ENCODE data around the gene ZKSCAN1.

ZKSCAN1 gene

DNA sequence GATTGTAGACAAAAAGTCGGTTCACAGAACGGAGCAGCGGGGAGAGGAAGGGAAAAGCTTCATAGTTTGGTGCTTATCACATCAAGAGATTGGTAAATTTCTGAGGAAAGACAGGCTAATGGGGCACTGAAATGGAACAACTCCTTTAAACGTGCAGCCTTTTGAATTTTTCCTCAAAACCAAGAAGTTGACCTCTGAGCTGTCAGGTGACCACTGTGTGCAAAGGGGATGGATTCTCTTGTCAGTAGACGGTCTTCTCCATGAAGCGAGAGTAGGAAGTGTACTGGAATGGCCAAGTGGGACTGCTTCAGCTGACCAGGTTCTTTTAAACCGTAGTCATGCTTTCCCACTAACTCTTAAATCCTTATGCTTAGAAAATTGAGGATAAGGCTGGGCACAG is 22.9 kb downstream of the ZKSCAN1 start:
- no peak for DNase-seq (ENCODE audit: low read depth)

DNA sequence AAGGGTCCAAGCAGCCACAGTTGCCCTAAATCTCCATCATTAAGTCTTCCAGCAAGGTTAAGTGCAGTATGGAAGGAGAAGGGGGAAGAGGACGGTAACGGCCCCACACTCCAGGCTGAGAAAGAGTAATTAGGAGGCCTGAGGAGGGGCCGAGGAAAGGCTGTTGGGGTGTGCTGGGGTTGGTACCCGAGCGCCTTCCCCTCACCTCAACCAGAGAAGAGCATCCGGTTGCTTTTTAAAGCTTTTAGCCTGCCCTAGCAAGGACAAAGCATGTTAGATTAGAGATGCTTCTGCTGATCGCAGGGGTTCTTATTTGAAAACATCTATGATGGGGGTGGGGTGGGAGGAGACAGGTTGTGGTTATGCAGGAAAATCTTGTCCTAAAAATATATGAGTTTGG is 25.2 kb downstream of the ZKSCAN1 start:
- no peak for DNase-seq (ENCODE audit: low read depth)

DNA sequence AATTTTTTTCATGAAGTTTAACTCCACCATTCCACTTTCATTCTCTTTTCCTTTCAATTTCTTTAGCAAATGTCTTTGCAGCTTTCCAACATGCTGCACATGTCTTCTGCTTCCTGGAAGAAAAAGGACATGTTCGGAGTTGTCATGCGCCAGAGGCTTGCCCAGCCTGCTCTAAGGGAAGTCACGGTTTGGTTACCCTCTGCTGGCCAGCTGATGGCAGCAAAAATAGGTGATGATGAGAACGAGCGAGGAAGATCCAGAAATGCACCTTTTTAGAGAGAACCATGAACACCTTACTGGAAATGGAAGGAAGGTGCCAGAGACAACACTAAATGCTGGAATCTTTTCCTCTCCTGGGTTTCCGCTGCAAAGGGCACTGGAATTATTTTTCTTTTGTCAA is 29.3 kb downstream of the ZKSCAN1 start:
- DNase-seq (ENCODE audit: low read depth), result no peak

DNA sequence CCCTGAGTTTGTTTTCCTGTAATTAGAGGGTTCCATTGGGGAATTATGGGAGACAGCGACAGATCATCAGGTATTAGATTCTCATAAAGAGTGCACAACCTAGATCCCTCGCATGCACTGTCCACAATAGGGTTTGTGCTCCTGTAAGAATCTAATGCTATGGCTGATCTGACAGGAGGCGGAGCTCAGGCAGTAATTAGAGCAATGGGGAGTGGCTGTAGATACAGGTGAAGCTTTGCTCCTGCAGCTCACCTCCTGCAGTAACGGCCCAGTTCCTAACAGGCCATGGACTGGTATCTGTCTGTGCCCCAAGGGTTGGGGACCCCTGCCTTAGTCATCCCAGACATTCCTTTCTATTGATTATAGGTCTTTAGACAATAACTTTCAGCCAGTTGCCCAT is 33.3 kb downstream of the ZKSCAN1 start:
- no peak for DNase-seq (ENCODE audit: low read depth)

DNA sequence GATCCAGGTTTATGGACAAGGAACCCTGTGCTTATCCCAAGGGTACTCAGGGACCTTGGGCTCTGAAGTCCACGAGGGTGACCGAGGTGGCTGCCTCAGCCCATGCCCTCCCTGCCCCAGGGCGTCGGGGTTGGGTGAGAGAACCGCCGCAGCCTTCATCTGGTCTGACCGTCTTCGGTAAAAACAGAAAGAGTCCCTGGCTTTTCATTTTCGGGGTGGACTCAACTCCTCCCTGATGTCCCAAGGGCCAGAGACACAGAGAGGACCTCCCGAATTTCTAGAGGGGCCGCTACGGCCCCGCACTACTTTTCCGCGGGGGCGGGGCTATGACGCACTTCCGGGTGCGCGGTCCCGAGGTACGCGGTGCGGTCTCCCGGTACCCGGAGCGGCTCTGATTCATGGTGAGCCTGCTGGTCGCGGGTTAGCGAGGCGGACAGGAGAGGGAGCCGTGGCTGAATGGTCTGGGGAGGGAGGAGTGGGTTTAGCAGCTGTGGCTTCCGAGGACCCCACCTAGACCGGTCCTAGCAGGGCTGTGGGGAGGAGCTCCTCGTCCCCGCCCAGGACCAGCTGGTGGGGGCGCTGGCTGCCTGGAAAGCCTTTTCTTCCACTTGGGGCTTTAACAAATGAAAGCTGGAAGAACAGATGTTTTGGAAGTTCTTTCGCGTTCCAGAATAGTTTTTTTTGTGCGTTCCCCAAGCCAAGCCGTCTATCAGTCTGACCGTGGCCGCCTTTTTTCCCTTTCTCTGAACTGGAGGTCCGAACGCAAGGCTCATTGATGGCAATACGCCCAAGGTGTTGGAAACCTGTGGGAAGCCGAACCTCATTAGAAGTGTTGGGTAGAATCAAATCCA is 34.3 kb downstream of the ZKSCAN1 start, which contains the start of gene ZSCAN21:
Gene ZSCAN21 (plus strand): TSS at position 334 of the 851 bp plus-strand sequence. CDS start 7,233 bp downstream, outside the sequence.
- peak; percentile 73 for DNase-seq (ENCODE audit: low read depth)

DNA sequence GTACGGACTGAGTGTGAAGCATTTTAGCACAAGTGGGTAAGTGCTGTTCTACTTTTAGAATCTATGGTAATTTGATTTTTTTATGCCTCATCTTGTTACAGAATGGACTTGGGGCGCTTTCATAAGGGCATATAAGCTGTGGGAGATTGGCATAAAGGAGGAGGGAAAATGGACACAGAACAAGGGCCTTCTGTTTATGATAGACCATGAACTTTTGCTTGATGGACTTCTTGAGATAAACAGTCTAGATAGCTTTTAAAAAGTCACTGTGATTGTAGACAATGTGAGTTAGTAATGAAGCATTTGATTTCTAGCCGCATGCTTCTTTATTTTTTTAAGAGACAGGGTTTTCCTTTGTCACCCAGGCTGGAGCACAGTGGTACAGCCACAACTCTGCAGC is 36.2 kb downstream of the ZKSCAN1 start:
- DNase-seq (ENCODE audit: low read depth), result no peak

DNA sequence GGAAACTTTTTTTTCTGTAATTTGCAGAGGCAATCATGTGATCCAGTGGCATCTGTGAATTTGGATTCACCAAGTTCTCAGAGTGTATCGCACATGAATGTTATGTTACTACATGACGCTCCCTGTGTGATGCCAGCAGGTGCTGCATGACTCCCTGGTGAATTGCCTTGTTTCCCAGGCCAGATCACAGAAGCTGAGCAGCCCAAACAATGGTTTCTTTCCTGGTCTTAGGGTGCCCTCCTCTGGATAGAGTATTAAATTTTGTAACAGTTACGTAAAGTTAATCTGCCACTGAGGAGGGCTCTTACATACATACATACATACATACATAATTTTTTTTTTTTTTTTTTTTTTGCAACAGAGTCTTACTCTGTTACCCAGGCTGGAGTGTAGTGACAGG is 37.8 kb downstream of the ZKSCAN1 start:
- no peak for DNase-seq (ENCODE audit: low read depth)

DNA sequence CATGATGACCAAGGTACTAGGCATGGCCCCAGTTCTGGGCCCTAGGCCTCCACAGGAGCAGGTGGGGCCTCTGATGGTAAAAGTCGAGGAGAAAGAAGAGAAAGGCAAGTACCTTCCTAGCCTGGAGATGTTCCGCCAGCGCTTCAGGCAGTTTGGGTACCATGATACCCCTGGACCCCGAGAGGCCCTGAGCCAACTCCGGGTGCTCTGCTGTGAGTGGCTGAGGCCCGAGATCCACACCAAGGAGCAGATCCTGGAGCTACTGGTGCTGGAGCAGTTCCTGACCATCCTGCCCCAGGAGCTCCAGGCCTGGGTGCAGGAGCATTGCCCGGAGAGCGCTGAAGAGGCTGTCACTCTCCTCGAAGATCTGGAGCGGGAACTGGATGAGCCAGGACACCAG is 41.6 kb downstream of the ZKSCAN1 start:
- DNase-seq (ENCODE audit: low read depth), result no peak

DNA sequence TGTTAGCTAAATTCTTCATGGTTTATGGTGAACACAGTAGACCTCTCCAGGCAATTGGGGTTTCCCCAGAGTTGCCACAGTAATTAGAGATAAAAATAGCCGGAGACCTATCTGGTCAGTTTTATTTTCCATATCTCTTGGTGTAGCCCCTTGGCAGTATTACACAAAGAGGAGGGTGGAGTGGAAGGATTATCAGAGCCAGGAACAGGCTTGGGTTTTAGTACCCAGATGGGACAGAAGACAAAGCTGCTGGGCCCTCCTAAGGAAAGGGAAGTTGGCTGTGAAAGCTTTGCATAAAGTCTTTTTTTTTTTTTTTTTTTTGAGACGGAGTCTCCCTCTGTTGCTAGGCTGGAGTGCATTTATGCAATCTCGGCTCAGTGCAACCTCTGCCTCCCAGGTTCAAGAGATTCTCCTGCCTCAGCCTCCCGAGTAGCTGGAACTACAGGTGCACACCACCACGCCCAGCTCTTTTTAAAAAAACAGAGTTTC is 43.9 kb downstream of the ZKSCAN1 start:
- DNase-seq (ENCODE audit: low read depth), result no peak

DNA sequence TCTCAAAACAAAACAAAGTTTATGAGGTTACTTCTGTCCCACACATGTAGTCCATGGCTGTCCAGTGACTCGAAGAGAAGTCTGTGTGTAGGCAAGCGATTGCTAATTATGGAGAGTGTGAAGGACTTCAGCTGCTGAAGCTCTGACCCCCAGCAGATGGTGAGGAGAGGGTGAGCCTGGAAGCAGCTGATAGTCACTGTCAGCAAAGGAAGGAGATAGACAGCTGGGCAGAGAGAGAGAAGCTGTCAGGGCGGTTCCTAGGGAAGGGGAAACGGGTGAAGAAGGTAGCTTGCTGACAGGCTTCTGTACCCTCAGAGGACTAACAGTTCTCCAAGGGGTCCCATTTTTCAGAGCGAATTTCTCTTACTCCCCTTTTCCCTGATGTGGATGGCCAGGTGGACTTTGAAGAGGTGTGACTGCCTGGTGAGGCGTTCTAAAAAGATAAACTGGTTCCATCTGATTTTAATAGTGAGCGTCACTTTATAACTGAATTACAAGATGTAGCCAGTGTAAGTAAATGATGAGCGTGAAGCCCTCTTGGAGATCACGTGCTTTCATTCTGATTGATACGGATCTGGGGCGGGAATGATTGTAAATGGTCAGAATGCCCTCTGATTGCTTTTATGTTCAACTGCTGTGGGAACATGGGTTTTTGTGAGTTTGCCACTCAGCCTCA is 46.3 kb downstream of the ZKSCAN1 start:
- no peak for DNase-seq (ENCODE audit: low read depth)

DNA sequence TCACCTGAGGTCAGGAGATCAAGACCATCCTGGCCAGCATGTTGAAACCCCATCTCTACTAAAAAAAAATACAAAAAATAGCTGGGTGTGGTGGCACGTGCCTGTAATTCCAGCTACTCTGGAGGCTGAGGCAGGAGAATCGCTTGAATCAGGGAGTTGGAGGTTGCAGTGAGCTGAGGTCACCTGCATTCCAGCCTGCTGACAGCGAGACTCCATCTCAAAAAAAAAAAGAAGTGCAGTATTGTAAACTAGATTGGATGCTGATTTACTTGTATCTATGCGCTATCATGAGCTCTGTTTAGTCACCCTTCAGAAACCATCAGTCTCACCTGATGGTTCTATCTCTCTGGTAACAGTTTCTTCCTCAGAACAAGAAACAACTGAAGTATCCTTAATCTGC is 48.0 kb downstream of the ZKSCAN1 start:
- no peak for DNase-seq (ENCODE audit: low read depth)

DNA sequence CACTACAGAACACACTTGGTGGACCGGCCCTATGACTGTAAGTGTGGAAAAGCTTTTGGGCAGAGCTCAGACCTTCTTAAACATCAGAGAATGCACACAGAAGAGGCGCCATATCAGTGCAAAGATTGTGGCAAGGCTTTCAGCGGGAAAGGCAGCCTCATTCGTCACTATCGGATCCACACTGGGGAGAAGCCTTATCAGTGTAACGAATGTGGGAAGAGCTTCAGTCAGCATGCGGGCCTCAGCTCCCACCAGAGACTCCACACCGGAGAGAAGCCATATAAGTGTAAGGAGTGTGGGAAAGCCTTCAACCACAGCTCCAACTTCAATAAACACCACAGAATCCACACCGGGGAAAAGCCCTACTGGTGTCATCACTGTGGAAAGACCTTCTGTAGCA is 48.8 kb downstream of the ZKSCAN1 start:
- no peak for DNase-seq (ENCODE audit: low read depth)

DNA sequence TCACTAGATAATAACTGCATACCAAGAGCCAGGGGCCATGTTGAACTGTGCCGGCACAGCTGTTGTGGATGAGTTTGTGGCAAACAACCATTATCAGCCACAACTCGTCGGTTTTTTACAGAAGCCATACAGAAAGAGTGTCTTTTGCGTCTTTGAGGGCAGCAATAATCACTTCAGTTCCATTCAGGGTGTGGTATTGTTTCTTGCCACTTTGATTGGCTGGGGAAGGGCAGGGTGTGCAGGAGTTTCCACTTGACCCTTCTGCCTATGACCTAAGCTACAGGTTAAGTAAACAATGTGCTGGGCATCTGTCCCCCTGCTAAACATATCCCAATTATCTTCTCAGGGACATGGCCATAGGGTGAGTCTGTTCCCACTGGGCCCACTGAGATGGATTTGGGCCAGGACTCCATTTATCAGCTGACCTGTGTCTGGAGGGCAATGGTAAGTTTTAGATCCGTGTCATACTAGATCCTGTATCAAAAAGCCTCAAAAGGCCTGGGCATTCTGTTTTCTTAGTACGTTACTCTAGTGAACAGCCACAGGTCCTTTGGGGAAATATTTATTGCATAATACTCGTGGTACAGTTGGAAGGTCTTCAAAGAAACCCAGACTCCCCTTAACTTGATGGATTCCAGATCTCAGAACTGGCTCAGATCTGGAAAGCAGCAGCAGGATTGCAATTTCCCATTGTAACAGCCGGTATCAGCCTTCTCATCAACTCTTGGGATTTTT is 50.2 kb downstream of the ZKSCAN1 start:
- DNase-seq (ENCODE audit: low read depth), result no peak

DNA sequence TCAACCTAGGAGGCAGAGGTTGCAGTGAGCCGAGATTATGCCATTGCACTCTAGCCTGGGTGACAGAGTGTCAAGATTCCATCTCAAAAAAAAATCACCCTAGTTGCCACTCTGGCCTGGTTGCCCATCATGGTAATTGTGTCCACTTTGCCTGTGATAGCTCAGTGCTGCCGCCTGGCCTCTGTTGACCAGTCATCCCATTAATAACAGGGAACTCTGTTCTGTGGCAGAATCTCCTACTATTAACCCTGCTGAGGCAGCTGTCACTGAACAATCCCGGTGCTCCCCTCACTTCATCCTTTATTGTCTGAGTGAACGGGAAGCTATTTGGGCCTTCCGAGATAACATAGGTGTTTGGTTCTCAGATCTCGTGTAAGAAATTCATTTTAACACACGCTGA is 51.6 kb downstream of the ZKSCAN1 start:
- no peak for DNase-seq (ENCODE audit: low read depth)

DNA sequence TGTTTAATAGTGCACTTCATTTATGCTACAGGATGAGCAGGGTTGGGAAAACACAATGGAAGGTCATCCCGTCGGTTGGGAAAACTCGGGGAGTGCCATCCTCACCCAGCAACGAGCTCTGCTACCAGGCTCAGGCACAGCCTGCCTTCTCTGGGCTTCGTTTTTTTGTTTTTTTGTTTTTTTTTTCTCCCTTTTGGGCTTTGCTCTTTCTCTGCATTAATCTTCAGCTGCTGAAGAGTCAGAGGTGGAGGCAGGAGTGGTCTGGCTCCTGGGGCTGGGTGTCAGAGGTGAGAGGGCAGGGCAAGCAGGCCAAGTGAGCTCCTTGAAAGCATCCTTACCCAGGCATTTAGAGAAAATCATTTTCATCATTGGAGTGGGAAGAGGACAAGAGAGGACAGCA is 54.6 kb downstream of the ZKSCAN1 start:
- no peak for DNase-seq (ENCODE audit: low read depth)

DNA sequence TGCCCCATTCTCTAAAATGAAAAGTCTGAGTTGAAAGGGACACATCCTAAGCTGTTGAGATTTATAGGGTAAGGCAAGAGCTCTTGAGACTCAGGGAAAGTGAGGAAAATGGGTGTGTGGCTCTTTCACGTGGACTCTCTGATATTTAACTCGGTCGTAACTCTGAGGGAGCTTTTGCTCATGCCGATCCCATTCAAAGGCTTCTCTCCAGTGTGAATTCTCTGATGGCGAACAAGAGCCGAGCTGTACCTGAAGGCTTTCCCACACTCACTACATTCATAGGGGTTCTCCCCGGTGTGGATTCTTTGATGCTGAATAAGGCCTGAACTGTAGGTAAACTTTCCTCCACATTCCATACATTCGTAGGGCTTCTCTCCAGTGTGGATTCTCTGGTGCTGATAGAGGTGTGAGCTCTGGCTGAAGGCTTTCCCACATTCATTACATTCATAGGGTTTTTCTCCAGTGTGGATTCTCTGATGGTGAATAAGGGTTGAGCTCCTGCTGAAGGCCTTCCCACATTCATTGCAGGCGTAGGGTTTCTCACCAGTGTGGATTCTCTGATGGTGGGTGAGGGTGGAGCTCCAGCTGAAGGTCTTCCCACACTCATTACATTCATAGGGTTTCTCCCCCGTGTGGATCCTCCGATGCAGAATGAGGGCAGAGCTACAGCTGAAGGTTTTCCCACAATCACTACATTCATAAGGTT is 55.8 kb downstream of the ZKSCAN1 start:
- no peak for DNase-seq (ENCODE audit: low read depth)

DNA sequence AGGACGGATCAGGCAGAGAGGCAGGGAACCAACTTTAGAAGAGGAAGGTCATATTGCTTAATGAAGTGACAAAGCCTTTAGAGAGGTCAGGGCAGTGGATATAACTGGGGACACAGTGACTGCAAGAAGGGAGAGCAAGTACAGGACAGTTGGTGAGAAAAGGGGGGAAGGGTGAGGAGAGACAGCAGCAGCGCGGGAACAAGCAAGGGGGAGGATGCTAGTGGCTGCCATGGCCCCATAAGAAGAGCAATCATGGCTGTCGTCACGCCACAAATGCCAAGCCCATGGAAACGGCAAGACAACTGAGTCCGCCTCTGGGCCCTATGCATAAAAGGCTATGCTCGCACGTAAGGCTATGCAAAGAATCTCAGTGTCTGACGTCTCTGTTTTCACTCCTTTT is 57.1 kb downstream of the ZKSCAN1 start:
- DNase-seq (ENCODE audit: low read depth), result no peak

DNA sequence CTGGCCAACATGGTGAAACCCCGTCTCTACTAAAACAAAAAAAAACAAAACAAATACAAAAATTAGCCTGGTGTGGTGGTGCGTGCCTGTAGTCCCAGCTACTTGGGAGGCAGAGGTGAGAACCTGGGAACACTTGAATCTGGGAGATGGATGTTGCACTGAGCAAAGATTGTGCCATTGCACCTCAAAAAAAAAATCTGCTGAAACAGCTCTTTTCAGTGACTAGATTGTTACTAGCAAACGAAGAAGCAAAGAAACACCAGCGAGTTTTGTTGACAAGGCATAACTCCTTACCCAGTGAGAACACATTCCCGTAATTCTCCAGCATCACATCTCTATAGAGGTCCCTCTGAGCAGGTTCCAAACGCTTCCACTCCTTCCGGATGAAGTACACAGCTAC is 59.4 kb downstream of the ZKSCAN1 start:
- DNase-seq (ENCODE audit: low read depth), result no peak

DNA sequence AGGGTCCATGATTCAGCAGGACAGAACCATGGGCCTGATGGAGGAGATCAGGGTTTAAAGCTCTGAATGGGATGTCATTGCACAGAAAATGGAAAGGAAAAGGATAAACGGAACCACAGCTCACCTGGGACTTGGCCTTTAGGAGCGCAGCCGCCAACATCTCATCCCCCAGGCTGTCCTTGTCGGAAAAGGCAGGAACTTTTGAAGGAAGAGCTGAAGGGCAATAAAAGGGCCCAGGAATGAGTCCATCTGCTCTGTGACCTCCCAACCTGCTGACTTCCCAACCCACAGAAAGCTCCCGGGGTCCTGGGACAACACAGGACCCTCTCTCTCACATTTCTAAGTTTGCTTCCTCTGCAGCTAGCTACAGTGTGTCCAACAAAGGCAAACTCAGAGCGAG is 60.0 kb downstream of the ZKSCAN1 start:
- no peak for DNase-seq (ENCODE audit: low read depth)

DNA sequence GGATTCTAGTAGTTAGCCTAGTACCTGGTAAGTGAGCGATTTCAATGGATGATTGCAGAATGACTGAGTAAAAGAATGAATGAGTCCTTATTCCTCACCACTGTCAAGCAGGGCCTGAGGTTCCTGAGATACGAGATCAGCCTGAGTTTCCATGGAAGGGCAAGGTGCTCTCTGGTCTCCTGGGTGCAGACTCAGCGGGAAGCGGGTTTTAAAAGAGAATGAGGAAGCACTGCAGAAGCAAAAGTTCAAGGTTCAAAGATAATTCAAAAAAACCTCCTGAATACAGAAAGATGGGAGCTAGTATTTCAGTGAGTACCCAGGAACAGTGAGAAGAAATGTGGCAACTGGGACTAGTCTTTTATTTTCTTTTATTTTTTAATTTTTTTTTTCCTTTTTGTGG is 61.8 kb downstream of the ZKSCAN1 start:
- no peak for DNase-seq (ENCODE audit: low read depth)

DNA sequence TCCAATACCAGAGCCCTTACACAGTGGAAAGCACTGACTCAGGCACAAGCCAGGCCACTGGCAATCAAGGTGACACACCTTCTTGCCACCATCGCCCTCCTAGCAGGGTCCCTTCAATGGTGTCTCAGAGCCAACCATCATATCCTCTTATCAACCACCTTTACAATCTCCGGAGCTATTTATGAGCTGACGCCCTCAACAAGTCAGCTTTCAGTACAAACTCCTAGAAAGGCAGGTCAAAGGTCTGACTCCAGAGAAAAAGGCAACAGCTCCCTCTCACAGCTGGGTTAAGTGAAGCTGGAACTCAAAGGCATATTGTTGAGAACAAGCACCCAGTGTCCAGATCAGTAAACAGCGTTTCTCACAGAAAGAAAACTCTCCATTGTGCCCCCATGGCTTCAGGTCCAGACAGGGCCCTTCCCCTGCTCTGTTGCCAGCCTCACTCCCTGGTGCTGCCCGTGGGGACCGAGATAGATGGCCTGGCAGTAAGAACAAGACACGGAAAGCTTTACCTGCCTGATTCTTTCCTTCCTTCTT is 63.7 kb downstream of the ZKSCAN1 start:
- no peak for DNase-seq (ENCODE audit: low read depth)
